ENCODE results near the gene ABCC8. TPM values are rescaled to one million over a fixed set of nuclear protein-coding genes. Genes with fewer than 3 reads are reported as not detected.

The ABCC8 gene
- polyA plus RNA-seq, 2 of the 4 experiments (the other 2 are of a cell fraction) = 1.1 to 2.0 TPM

DNA sequence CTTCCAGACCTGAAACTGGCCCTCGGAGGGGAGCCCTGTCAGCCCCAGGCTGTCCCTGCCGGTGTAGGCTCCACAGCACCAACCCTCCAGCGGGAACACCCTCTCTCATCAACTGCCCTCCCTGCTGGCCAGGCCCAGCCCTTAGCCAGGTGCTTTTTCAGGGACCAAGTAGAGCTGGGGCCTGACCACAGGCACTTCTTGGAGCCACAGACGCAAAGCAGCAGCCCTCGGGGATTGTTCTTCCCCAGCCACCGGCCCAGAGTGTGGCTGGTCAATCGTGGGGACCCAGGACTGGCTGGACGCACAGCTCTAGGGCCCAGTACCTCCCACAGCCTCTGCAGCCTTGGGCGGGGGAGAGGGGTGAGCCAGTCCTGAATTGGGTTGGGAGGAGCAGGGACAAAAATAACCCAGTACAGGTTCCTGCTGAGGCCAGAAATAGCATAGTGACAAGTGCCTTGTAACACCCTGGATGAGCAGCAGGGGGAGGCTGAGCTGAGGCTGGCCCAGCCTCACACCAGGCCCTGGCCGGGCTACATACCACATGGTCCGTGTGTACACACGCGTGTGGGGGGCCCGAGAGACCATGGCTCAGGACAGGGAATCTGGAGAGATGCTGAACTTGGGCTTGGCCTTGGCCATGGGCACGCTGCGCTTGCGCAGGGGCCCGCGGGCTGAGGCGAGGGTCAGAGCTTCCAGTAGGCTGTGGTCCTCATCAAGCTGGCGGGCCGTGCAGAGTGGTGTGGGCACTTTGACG is 90.1 kb downstream of the ABCC8 start (continued):
- TF ChIP-seq, protein P1, sequence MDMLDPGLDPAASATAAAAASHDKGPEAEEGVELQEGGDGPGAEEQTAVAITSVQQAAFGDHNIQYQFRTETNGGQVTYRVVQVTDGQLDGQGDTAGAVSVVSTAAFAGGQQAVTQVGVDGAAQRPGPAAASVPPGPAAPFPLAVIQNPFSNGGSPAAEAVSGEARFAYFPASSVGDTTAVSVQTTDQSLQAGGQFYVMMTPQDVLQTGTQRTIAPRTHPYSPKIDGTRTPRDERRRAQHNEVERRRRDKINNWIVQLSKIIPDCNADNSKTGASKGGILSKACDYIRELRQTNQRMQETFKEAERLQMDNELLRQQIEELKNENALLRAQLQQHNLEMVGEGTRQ (IDR thresholded peaks at IDR 0.05) = no peak; the same call in 1 of the 2 replicates
- TF ChIP-seq ZNF302 (CRISPR knock-in tag; IDR thresholded peaks at IDR 0.05) (no peak), RAD21 (conservative IDR thresholded peaks at IDR 0.05 in 1 of 2, IDR thresholded peaks at IDR 0.05 in 1 of 2) (peak; percentile 51 to 61), PBX3 (IDR thresholded peaks at IDR 0.05) (no peak), MAZ (IDR thresholded peaks at IDR 0.05; ENCODE audit: borderline replicate concordance, low read depth, low read length) (no peak), HOXB13 (CRISPR knock-in tag; IDR thresholded peaks at IDR 0.05; ENCODE audit: low read depth) (no peak), TFCP2L1 (CRISPR knock-in tag; IDR thresholded peaks at IDR 0.05) (no peak), NR3C1 (IDR thresholded peaks at IDR 0.05) (no peak), ESRRA (IDR thresholded peaks at IDR 0.05; ENCODE audit: borderline replicate concordance, low read length) (no peak)
- TF ChIP-seq, protein P2, sequence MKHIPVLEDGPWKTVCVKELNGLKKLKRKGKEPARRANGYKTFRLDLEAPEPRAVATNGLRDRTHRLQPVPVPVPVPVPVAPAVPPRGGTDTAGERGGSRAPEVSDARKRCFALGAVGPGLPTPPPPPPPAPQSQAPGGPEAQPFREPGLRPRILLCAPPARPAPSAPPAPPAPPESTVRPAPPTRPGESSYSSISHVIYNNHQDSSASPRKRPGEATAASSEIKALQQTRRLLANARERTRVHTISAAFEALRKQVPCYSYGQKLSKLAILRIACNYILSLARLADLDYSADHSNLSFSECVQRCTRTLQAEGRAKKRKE (CRISPR knock-in tag; IDR thresholded peaks at IDR 0.05; ENCODE audit: low read depth) = no peak

DNA sequence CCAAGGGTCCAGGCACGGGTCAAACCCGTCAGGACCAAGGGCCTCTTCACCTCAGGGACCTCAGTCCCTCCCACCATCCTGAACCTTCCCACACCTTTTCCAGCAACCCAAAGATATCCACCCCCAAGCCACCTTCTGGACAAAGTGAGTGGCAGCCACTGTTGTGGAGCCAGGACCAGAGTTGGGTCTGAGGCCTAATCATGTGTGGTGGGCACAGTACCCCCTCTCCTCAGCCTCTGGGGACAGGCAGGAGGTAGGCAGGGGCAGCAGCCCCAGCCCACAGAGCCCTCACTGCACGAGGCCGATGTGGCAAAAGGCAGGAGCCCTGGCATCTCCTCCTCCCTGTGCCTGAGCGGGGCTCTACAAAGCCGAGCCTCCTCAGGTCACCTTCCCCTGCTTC is 90.7 kb downstream of the ABCC8 start:
- Histone ChIP-seq H3K27ac (no peak overlapping the region; a peak in 1 of 6 replicates), H3K4me3 (no peak overlapping the region), H3K4me2 (no peak overlapping the region), H3K9me3 (no peaks in the 10 kb centered on the region), H3K4me1 (0 out of 3 replicates have a peak, but pooled peaks cover 3% of the 10 kb centered on the region)
- FAIRE-seq (no peak), DNase-seq (ENCODE audit: low read depth in 1 of 2, low spot score in 1 of 2) (no peak), ATAC-seq (no peak)
- ChIA-PET CTCF (interaction anchor here (1.0 to 21.5 kb wide), 10 partner anchors 8 to 156 kb away, joined by 3 to 1119 read pairs (median 7); no protein-coding TSS in a partner anchor), POLR2A (no interaction called here)
- WGBS (ENCODE audit: missing lambda C conversion rate) = 40% methylated on average over 6 of the region's 6 CpGs
- no peak for TF ChIP-seq RARB (CRISPR knock-in tag; IDR thresholded peaks at IDR 0.05)
- TF ChIP-seq, protein P1 (IDR thresholded peaks at IDR 0.05) = no peak
- no peak for TF ChIP-seq RAD21 (conservative IDR thresholded peaks at IDR 0.05 in 1 of 2, IDR thresholded peaks at IDR 0.05 in 1 of 2)
- no peak for TF ChIP-seq FOSB (CRISPR knock-in tag; IDR thresholded peaks at IDR 0.05)
- TF ChIP-seq ZNF302 (CRISPR knock-in tag; IDR thresholded peaks at IDR 0.05) = no peak
- TF ChIP-seq CBX8 (IDR thresholded peaks at IDR 0.05) = no peak
- TF ChIP-seq ZC3H11A (IDR thresholded peaks at IDR 0.05) = no peak
- no peak for TF ChIP-seq NR3C1 (IDR thresholded peaks at IDR 0.05)
- TF ChIP-seq CBX2 (IDR thresholded peaks at IDR 0.05; ENCODE audit: borderline replicate concordance, low read depth) = no peak
- TF ChIP-seq, protein P3, sequence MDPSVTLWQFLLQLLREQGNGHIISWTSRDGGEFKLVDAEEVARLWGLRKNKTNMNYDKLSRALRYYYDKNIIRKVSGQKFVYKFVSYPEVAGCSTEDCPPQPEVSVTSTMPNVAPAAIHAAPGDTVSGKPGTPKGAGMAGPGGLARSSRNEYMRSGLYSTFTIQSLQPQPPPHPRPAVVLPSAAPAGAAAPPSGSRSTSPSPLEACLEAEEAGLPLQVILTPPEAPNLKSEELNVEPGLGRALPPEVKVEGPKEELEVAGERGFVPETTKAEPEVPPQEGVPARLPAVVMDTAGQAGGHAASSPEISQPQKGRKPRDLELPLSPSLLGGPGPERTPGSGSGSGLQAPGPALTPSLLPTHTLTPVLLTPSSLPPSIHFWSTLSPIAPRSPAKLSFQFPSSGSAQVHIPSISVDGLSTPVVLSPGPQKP (IDR thresholded peaks at IDR 0.05; ENCODE audit: low read depth, low read length) = no peak
- no peak for TF ChIP-seq PHF8 (IDR thresholded peaks at IDR 0.05; ENCODE audit: borderline replicate concordance, low read depth)
- TF ChIP-seq EP300 (IDR thresholded peaks at IDR 0.05) = no peak
- no peak for TF ChIP-seq GATA3 (IDR thresholded peaks at IDR 0.05; ENCODE audit: borderline replicate concordance)
- TF ChIP-seq SREBF2 (IDR thresholded peaks at IDR 0.05) = no peak
- TF ChIP-seq HOXB13 (CRISPR knock-in tag; IDR thresholded peaks at IDR 0.05; ENCODE audit: low read depth) = no peak

Measured in A549 (cell line).